ENCODE data around the gene HSPB1. TPM values are rescaled to one million over a fixed set of nuclear protein-coding genes. Genes with fewer than 3 reads are reported as not detected.

Gene HSPB1
- total RNA-seq, 1 donor from 2014 or later = 118 TPM

- H3K36me3 Mint-ChIP-seq (ENCODE audit: insufficient read depth) = peaks cover 23% of the 10 kb centered on the region
- H3K27ac Mint-ChIP-seq = peak overlapping the region; percentile 65
- H3K9me3 Mint-ChIP-seq (ENCODE audit: low read depth) = no peaks in the 10 kb centered on the region
- TF ChIP-seq CTCF (IDR thresholded peaks at IDR 0.05; ENCODE audit: unreplicated experiment) = no peak
- H3K4me1 Mint-ChIP-seq (ENCODE audit: low read depth) = peaks cover 9% of the 10 kb centered on the region
- no peak for DNase-seq (ENCODE audit: low spot score, unreplicated experiment)
- no peaks in the 10 kb centered on the region for H3K27me3 Mint-ChIP-seq
- H3K4me3 Mint-ChIP-seq (ENCODE audit: low read depth) = no peak overlapping the region
Observed at GRCh38 chr7:76328389-76328788, 25.9 kb downstream of the HSPB1 start.

DNA sequence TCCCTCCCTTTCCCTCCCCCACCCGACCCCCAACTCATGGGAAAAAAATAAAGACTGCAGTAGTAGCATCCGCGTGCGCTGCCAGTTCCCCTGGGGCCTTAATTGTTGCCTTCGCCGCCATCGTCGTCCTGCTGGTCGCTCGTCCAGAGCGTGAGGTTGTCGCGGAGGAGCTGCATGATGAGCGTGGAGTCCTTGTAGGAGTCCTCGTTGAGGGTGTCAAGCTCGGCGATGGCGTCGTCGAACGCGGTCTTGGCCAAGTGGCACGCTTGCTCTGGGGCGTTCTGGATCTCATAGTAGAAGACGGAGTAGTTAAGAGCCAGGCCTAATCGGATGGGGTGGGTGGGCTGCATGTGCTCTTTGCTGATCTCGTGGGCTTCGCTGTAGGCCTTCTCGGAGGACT lies 27.0 kb downstream of the HSPB1 start:
- Mint-ChIP-seq H3K4me3 (ENCODE audit: low read depth) (no peak overlapping the region), H3K27me3 (no peaks in the 10 kb centered on the region), H3K36me3 (ENCODE audit: insufficient read depth) (peaks cover 23% of the 10 kb centered on the region), H3K27ac (no peak overlapping the region), H3K4me1 (ENCODE audit: low read depth) (peaks cover 9% of the 10 kb centered on the region), H3K9me3 (ENCODE audit: low read depth) (no peaks in the 10 kb centered on the region)
- TF ChIP-seq CTCF (IDR thresholded peaks at IDR 0.05; ENCODE audit: unreplicated experiment) = no peak
- no peak for DNase-seq (ENCODE audit: low spot score, unreplicated experiment)

DNA sequence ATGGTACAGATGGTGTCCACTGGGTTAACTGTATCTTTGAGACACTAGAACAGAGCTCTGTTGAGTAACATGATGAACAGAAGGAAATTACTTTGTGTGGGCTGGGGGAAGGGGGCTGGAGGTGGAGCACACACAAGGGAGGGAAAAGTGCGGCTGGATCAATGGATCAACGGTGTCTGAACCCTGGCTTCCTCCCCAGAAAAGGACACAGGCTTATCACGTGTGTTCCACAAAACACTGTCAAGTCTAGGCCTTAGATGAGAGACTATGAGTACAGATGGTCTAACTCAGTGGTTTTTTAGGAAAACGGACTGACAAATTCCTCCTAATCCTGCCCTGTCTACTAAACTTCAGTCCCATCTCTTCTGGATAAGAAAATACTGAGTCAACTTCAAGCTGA lies 27.8 kb downstream of the HSPB1 start:
- DNase-seq (ENCODE audit: low spot score, unreplicated experiment) = no peak
- TF ChIP-seq CTCF (IDR thresholded peaks at IDR 0.05; ENCODE audit: unreplicated experiment) = no peak
- Mint-ChIP-seq H3K4me3 (ENCODE audit: low read depth) (no peak overlapping the region), H3K4me1 (ENCODE audit: low read depth) (peaks cover 9% of the 10 kb centered on the region), H3K9me3 (ENCODE audit: low read depth) (no peaks in the 10 kb centered on the region), H3K27ac (peak overlapping the region; percentile 43), H3K27me3 (no peaks in the 10 kb centered on the region), H3K36me3 (ENCODE audit: insufficient read depth) (peaks cover 22% of the 10 kb centered on the region)

- Mint-ChIP-seq H3K36me3 (ENCODE audit: insufficient read depth) (peaks cover 22% of the 10 kb centered on the region), H3K27me3 (no peaks in the 10 kb centered on the region), H3K9me3 (ENCODE audit: low read depth) (no peaks in the 10 kb centered on the region), H3K4me3 (ENCODE audit: low read depth) (no peak overlapping the region), H3K27ac (no peak overlapping the region), H3K4me1 (ENCODE audit: low read depth) (peaks cover 9% of the 10 kb centered on the region)
- DNase-seq (ENCODE audit: low spot score, unreplicated experiment) = no peak
- no peak for TF ChIP-seq CTCF (IDR thresholded peaks at IDR 0.05; ENCODE audit: unreplicated experiment)
Observed at GRCh38 chr7:76330673-76331072, 28.2 kb downstream of the HSPB1 start.

- Mint-ChIP-seq H3K36me3 (ENCODE audit: insufficient read depth) (peaks cover 20% of the 10 kb centered on the region), H3K9me3 (ENCODE audit: low read depth) (no peaks in the 10 kb centered on the region), H3K27ac (peak overlapping the region; percentile 59), H3K4me1 (ENCODE audit: low read depth) (peaks cover 13% of the 10 kb centered on the region), H3K27me3 (no peaks in the 10 kb centered on the region), H3K4me3 (ENCODE audit: low read depth) (no peak overlapping the region)
- no peak for DNase-seq (ENCODE audit: low spot score, unreplicated experiment)
- no peak for TF ChIP-seq CTCF (IDR thresholded peaks at IDR 0.05; ENCODE audit: unreplicated experiment)
Observed at GRCh38 chr7:76332078-76332477, 29.6 kb downstream of the HSPB1 start.
